Testis (tissue), 3 donors: ENCODE measurements around the gene SLC41A3. TPM values are rescaled to one million over a fixed set of nuclear protein-coding genes. Genes with fewer than 3 reads are reported as not detected.

ENCODE experiments used
- DNase-seq: peaks from one replicate; pipeline ENCODE4 v3.0.0-alpha.2; 2019
- H3K27ac ChIP-seq, 2 donors: fragments of 200-600 bp; sonication (generic); one replicate each; pipeline ENCODE4 v1.5.1; 2019
- H3K27me3 ChIP-seq: fragments of 200-600 bp; sonication (generic); one replicate; pipeline ENCODE4 v1.5.1; 2019
- H3K36me3 ChIP-seq: fragments of 200-600 bp; sonication (generic); one replicate; pipeline ENCODE4 v1.5.1; 2017; ENCODE audit warnings: low read depth; ENCODE audit errors: missing control alignments
- H3K4me1 ChIP-seq: fragments of 200-600 bp; sonication (generic); one replicate; pipeline ENCODE4 v1.5.1; 2019
- H3K4me3 ChIP-seq, 2 donors: fragments of 200-600 bp; sonication (generic); one replicate each; pipeline ENCODE4 v1.5.1; 2017 to 2019
- H3K9me3 ChIP-seq: fragments of 200-600 bp; sonication (generic); one replicate; pipeline ENCODE4 v1.5.1; 2017
- POLR2A ChIP-seq: fragments of 450-650 bp; IDR thresholded peaks from one replicate; pipeline ENCODE4 v1.6.1; 2017; ENCODE audit warnings: antibody characterized with exemption, mild to moderate bottlenecking, moderate library complexity
- WGBS, 2 donors: methylation state at CpG; one replicate each; pipeline ENCODE4 v1.1.5; 2018; 5-methylcytosine and 5-hydroxymethylcytosine counted together
- intact Hi-C: fragments of 100-400 bp; cut with DNase I; formaldehyde crosslinking; loops from one replicate; pipeline ENCODE4 v1.15.1; 2023; ENCODE audit warnings: low total_unique reads
- polyA plus RNA-seq: library from polyadenylated mRNA; stranded (reverse); fragments of 350-450 nt; fragmentation: Illumina TruSeq; extraction: RNeasy Lipid Tissue Mini Kit (QIAGEN cat#74804); gene quantifications from one replicate; pipeline ENCODE4 v1.2.3, GENCODE V29; 2014; ENCODE audit warnings: low read depth, low replicate concordance; ENCODE audit not compliant: insufficient read depth
- total RNA-seq, 2 donors: library from RNA; depleted of rRNA; stranded (reverse); fragments of >200 nt; gene quantifications; one replicate each; pipeline ENCODE4 v1.2.3, GENCODE V29; 2016
- TF ChIP-seq, protein P1 (sequence below), 3 experiments: fragments of 450-650 bp in 2 of 3; fragments of 200-600 bp in 1 of 3; sonication (generic) in 1 of 3; IDR thresholded peaks; one replicate each; pipeline ENCODE4 v1.5.1; 2016 to 2019; ENCODE audit warnings: antibody characterized with exemption in 3 of 3, mild to moderate bottlenecking in 2 of 3, moderate library complexity in 1 of 3

The SLC41A3 gene
- total and polyA plus RNA-seq, 3 donors from 2014 or later, result 160 to 220 (median 161) TPM

DNA sequence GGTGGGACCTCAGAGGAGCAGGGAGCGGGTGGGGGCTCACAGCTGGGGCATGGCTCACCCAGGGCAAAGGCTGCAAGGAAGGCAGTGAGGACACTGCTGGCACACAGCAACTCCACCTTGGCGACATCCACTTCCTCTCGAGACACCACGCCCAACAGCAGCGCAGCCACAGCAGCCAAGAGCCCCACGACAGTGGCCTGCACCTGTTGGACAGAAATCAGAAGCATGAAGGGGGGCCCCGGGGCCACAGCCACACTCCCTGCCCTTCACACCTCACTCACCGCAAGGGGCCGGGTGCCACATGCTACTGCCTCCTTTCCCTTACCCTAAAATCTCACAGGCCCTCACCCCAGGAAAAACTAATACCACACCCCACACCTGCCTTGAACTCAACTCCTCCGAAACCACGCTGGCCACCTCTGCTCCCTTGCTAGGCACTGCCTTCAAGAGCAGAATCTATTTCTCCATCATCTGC is 57.6 kb downstream of the SLC41A3 start:
- 91 to 96% methylated on average over 6 to 11 of the region's 11 CpGs for WGBS, 2 donors
- Histone ChIP-seq H3K27me3 (no peaks in the 10 kb centered on the region), H3K4me3 (no peak overlapping the region), H3K4me1 (peaks cover 11% of the 10 kb centered on the region), H3K9me3 (no peaks in the 10 kb centered on the region), H3K36me3 (no peaks in the 10 kb centered on the region), H3K27ac (no peak overlapping the region)
- no peak for DNase-seq
- TF ChIP-seq, protein P1, sequence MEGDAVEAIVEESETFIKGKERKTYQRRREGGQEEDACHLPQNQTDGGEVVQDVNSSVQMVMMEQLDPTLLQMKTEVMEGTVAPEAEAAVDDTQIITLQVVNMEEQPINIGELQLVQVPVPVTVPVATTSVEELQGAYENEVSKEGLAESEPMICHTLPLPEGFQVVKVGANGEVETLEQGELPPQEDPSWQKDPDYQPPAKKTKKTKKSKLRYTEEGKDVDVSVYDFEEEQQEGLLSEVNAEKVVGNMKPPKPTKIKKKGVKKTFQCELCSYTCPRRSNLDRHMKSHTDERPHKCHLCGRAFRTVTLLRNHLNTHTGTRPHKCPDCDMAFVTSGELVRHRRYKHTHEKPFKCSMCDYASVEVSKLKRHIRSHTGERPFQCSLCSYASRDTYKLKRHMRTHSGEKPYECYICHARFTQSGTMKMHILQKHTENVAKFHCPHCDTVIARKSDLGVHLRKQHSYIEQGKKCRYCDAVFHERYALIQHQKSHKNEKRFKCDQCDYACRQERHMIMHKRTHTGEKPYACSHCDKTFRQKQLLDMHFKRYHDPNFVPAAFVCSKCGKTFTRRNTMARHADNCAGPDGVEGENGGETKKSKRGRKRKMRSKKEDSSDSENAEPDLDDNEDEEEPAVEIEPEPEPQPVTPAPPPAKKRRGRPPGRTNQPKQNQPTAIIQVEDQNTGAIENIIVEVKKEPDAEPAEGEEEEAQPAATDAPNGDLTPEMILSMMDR (IDR thresholded peaks at IDR 0.05), result no peak
- TF ChIP-seq POLR2A, result no peak
- intact Hi-C loops, result no loop called here

DNA sequence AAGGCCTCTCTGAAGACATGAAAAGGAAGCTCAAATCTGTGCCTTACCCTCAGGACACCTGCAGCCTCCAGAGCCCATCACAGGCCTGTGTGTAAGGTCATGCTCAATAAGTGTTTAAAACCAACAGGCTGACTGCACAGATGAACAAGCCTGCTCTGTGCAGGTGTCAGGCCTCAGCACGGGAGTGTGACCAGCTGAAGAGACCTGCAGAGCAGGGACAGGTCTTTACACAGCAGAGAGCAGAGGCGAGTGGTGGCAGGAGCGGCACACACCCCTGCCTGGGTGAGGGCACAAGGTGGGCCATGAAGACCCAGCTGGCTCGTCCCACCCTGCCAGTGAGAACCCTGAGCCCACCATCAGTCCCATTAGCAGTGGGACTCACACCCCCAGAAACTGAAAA is 58.1 kb downstream of the SLC41A3 start:
- 93 to 98% methylated on average over 4 of the region's 4 CpGs for WGBS, 2 donors
- H3K36me3 ChIP-seq, result no peaks in the 10 kb centered on the region

DNA sequence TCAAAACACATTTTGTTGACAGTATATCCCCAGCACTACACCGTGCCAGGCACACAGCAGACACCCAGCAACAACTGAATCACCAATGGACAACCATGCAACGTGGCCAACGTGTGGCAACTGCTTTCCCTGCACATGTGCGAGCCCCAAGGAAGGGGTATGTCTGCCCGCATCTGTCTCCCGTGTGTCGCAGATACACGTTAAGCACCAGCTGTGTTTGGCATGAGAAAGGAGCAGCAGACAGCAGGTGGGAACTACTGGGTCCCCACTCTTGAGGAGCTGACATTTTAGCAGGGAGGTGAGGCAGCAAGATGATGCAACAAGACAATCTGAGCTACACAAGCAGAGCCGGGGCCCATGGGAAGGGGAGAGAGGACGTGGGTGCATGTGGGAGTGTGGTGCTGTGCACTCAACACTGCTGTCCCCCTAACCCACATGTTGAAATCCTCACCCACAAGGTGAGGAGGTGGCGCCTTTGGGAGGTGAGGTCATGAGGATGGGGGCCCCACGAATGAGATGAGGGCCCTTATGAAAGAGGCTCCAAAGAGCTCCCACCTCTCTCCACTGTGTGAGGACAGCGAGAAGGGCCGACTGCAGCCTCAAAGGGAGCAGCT is 58.7 kb downstream of the SLC41A3 start:
- Histone ChIP-seq H3K9me3 (no peaks in the 10 kb centered on the region), H3K4me3 (no peak overlapping the region), H3K27me3 (no peaks in the 10 kb centered on the region), H3K36me3 (no peaks in the 10 kb centered on the region), H3K27ac (no peak overlapping the region), H3K4me1 (peaks cover 14% of the 10 kb centered on the region)
- WGBS, 2 donors, result 91 to 92% methylated on average over 12 of the region's 14 CpGs
- no peak for TF ChIP-seq POLR2A
- TF ChIP-seq, protein P1 (IDR thresholded peaks at IDR 0.05), result no peak
- intact Hi-C loops, result no loop called here
- no peak for DNase-seq

More for the DNA sequence above, 58.1 kb downstream of the SLC41A3 start:
- no peak for TF ChIP-seq POLR2A
- TF ChIP-seq, protein P1 (IDR thresholded peaks at IDR 0.05), result no peak
- peaks cover 14% of the 10 kb centered on the region for H3K4me1 ChIP-seq
- H3K9me3 ChIP-seq, result no peaks in the 10 kb centered on the region
- DNase-seq, result no peak
- H3K4me3 ChIP-seq, result no peak overlapping the region
- no peaks in the 10 kb centered on the region for H3K27me3 ChIP-seq
- H3K27ac ChIP-seq, result no peak overlapping the region
- intact Hi-C loops, result no loop called here

DNA sequence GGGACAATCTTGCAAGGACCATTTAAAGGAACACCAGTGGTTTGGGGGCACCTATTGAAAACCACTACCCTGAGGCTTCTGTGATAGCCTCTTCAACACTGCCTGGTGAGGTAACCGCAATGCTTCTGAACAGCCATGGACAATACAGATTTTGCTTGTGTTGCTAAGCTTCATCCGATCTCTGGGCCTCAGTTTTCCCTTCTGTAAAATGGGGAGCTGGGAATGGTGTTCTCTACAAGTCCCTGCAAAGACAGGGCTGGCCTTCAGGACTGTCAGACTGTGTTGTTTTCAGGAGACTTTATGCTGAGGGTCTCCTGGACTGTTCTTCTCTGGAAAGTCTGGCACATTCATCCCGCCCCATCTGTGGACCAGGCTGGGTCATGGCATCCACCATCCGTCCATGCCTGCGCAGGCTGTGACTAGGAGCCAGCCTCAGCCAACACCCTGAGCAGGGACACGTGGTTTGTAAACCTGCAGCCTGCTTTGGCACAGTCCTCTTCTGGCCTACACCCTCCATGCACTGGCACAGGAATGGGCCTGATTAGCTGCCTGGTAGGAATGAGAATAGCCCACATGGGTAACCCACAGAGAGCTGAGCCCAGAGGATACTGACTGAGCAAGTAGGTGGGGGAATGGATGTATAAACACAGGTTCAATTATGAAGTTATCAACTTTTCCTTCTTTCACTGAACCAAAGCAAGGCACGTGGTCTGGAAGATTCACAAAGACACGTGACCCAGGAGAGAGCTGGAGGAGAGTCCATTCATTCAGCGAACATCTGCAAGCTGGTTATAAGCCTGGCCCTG is 59.7 kb downstream of the SLC41A3 start:
- Histone ChIP-seq H3K4me1 (peaks cover 14% of the 10 kb centered on the region), H3K27me3 (no peaks in the 10 kb centered on the region), H3K9me3 (no peaks in the 10 kb centered on the region), H3K4me3 (no peak overlapping the region), H3K27ac (no peak overlapping the region), H3K36me3 (no peaks in the 10 kb centered on the region)
- intact Hi-C loops, result no loop called here
- no peak for DNase-seq
- WGBS, 2 donors, result 91 to 92% methylated on average over 5 to 9 of the region's 9 CpGs
- TF ChIP-seq, protein P1 (IDR thresholded peaks at IDR 0.05), result no peak
- no peak for TF ChIP-seq POLR2A
